ENCODE results near the gene B3GAT1.

DNA sequence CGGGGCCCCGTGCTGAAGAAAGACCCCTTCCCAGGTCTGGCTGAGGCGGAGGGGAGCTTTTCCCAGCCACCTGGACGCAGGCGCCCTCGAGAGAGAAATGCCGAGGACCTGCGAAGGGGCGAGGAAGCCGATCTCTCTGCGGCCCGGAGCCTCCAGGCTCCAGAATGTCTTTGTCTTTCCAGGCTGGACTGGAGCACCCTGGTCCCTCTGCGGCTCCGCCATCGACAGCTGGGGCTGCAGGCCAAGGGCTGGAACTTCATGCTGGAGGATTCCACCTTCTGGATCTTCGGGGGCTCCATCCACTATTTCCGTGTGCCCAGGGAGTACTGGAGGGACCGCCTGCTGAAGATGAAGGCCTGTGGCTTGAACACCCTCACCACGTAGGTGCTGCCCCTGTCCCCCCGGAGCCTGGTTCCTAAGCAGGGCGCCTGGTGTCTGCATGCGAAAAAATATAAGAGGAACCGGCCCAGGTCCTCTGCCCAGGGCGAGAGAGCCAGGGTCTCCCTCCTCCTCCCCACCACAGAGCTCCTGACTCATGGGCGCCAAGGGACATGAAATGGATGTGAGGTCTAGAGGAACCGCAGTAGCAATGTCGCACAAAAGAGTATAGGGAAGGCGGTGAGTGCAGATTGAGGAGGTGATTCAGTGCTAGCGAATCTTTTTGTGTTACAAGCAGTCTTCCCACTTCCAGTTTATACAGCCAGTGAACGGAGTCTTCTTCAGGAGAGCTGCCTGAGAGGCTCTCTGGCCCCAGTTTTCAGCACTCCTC lies 69.3 kb downstream of the B3GAT1 start:
- no peak for TF ChIP-seq EZH2 (IDR thresholded peaks at IDR 0.05; ENCODE audit: borderline replicate concordance, low read length)
- TF ChIP-seq, protein P1, sequence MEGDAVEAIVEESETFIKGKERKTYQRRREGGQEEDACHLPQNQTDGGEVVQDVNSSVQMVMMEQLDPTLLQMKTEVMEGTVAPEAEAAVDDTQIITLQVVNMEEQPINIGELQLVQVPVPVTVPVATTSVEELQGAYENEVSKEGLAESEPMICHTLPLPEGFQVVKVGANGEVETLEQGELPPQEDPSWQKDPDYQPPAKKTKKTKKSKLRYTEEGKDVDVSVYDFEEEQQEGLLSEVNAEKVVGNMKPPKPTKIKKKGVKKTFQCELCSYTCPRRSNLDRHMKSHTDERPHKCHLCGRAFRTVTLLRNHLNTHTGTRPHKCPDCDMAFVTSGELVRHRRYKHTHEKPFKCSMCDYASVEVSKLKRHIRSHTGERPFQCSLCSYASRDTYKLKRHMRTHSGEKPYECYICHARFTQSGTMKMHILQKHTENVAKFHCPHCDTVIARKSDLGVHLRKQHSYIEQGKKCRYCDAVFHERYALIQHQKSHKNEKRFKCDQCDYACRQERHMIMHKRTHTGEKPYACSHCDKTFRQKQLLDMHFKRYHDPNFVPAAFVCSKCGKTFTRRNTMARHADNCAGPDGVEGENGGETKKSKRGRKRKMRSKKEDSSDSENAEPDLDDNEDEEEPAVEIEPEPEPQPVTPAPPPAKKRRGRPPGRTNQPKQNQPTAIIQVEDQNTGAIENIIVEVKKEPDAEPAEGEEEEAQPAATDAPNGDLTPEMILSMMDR (conservative IDR thresholded peaks at IDR 0.05 in 1 of 2, IDR thresholded peaks at IDR 0.05 in 1 of 2; ENCODE audit: extremely low read depth in 1 of 2, insufficient read depth in 1 of 2, low read depth in 1 of 2, low read length in 2 of 2): no peak

Measured in mammary epithelial cell (primary cell).